HepG2 (cell line): Measurements from ENCODE around the gene TMEM11. TPM values are rescaled to one million over a fixed set of nuclear protein-coding genes. Genes with fewer than 3 reads are reported as not detected.

Experiments
- ATAC-seq: fragments of 200-7000 bp; cut with Tn5 transposase; 3 replicates; pipeline ENCODE4 v1.9.1; 2020; ENCODE audit warnings: mild to moderate bottlenecking, moderate library complexity
- BruUV-seq: library from RNA; stranded (reverse); fragments of 400-500 nt; replicated peaks from 2 replicates; lab custom pipeline; 2021; lab: Mats Ljungman, UMichigan
- CTCF ChIA-PET: fragments of 300-600 bp; formaldehyde crosslinking; extraction: SDS; loops from one replicate; lab custom pipeline; 2021; ENCODE audit warnings: low total read pairs, inconsistent platforms, low intra/inter-chr PET ratio; lab: Yijun Ruan, JAX
- POLR2A ChIA-PET: fragments of 350-600 bp; sonication (Branson Sonifier 250); formaldehyde crosslinking; loops from one replicate; lab custom pipeline; 2020; ENCODE audit warnings: antibody characterized with exemption, inconsistent platforms; lab: Yijun Ruan, JAX
- DNase-seq: peaks from one replicate; pipeline ENCODE4 v3.0.0-alpha.2; 2015; ENCODE audit warnings: low spot score
- FAIRE-seq: peaks from 3 replicates; lab custom pipeline; 2011; peaks lifted over from hg19 to GRCh38; lab: Jason Lieb, UNC
- H2AFZ ChIP-seq: one replicate; pipeline ENCODE4 v1.6.1; 2011; ENCODE audit warnings: low read length, inconsistent platforms
- H3K27ac ChIP-seq: fragments of 300-600 bp; 3 replicates; pipeline ENCODE4 v1.8.0; 2011; ENCODE audit warnings: mixed run types, mild to moderate bottlenecking, mixed read lengths, low read length, inconsistent platforms; ENCODE audit not compliant: insufficient read depth; ENCODE audit errors: extremely low read length
- H3K27me3 ChIP-seq, 2 experiments: fragments of 200-600 bp in 1 of 2; 2 replicates in 1 of 2; 3 replicates in 1 of 2; pipeline versions ENCODE4 v1.6.0 to v1.8.0; 2011; ENCODE audit warnings: low read length in 2 of 2, mild to moderate bottlenecking in 2 of 2, moderate library complexity in 2 of 2, inconsistent platforms in 1 of 2; ENCODE audit not compliant: insufficient read depth in 2 of 2, control insufficient read depth in 1 of 2
- H3K36me3 ChIP-seq, 2 experiments: fragments of 200-600 bp in 1 of 2; replicated peaks in 1 of 2; 2 replicates in 1 of 2; 3 replicates in 1 of 2; pipeline versions ENCODE4 v1.5.1 to v1.8.0; 2011; ENCODE audit warnings: low read length in 2 of 2, inconsistent platforms in 1 of 2; ENCODE audit not compliant: insufficient read depth in 2 of 2, control insufficient read depth in 1 of 2
- H3K4me1 ChIP-seq: 2 replicates; pipeline ENCODE4 v1.5.1; 2012; ENCODE audit warnings: low read length, inconsistent platforms; ENCODE audit not compliant: insufficient read depth
- H3K4me2 ChIP-seq: 2 replicates; pipeline ENCODE4 v1.6.0; 2011; ENCODE audit warnings: low read depth, low read length, inconsistent platforms
- H3K4me3 ChIP-seq, 3 experiments: fragments of 200-600 bp in 1 of 3; sonication (generic), shearing (Covaris generic) in 1 of 3; replicated peaks in 1 of 3; 2 replicates each; pipeline ENCODE4 v1.5.1; 2011 to 2016; ENCODE audit warnings: low read length in 3 of 3, inconsistent platforms in 2 of 3, low read depth in 2 of 3, mild to moderate bottlenecking in 2 of 3, control low read depth in 1 of 3, mixed read lengths in 1 of 3; ENCODE audit not compliant: insufficient read depth in 1 of 3
- H3K79me2 ChIP-seq: one replicate; pipeline ENCODE4 v1.6.1; 2011; ENCODE audit warnings: low read length, inconsistent platforms; ENCODE audit not compliant: insufficient read depth
- H3K9ac ChIP-seq: 2 replicates; pipeline ENCODE4 v1.6.0; 2011; ENCODE audit warnings: mild to moderate bottlenecking, low read depth, low read length, inconsistent platforms; ENCODE audit not compliant: insufficient read depth
- H3K9me3 ChIP-seq: 2 replicates; pipeline ENCODE4 v1.5.1; 2012; ENCODE audit warnings: mild to moderate bottlenecking, low read length
- H4K20me1 ChIP-seq: 2 replicates; pipeline ENCODE4 v1.6.0; 2011; ENCODE audit warnings: inconsistent platforms, mild to moderate bottlenecking, low read length, moderate library complexity; ENCODE audit not compliant: insufficient read depth
- ATF7 ChIP-seq, 2 experiments: fragments of 450-650 bp in 1 of 2; sonication (generic) in 1 of 2; formaldehyde crosslinking in 1 of 2; IDR thresholded peaks; 2 replicates each; pipeline versions ENCODE4 v1.4.0 to v1.6.1; 2016 to 2020; ENCODE audit warnings: antibody characterized with exemption in 1 of 2, mild to moderate bottlenecking in 1 of 2, missing genetic modification reagents in 1 of 2
- FOXA3 ChIP-seq: IDR thresholded peaks from 2 replicates; pipeline ENCODE4 v1.6.1; 2016; ENCODE audit warnings: missing genetic modification reagents, missing compliant biosample characterization
- HDAC2 ChIP-seq: sonication (generic); formaldehyde crosslinking; IDR thresholded peaks from 2 replicates; pipeline ENCODE4 v1.4.0; 2020; ENCODE audit warnings: missing genetic modification reagents
- LCORL ChIP-seq, 2 experiments: fragments of 450-650 bp in 1 of 2; sonication (generic) in 1 of 2; formaldehyde crosslinking in 1 of 2; IDR thresholded peaks; 2 replicates each; pipeline versions ENCODE4 v1.5.0 to v1.6.1; 2017 to 2020; ENCODE audit warnings: antibody characterized with exemption in 1 of 2, missing genetic modification reagents in 1 of 2
- ZNF557 ChIP-seq: sonication (generic); formaldehyde crosslinking; IDR thresholded peaks from 2 replicates; pipeline ENCODE4 v1.4.0; 2020; ENCODE audit warnings: missing genetic modification reagents
- ZSCAN30 ChIP-seq: sonication (generic); formaldehyde crosslinking; IDR thresholded peaks from 2 replicates; pipeline ENCODE4 v1.5.0; 2020; ENCODE audit warnings: mild to moderate bottlenecking, missing genetic modification reagents
- WGBS: methylation state at CpG from one replicate; pipeline ENCODE4 v1.1.6; 2017; ENCODE audit warnings: low lambda C conversion rate; 5-methylcytosine and 5-hydroxymethylcytosine counted together
- in situ Hi-C: cut with HindIII; loops from 2 replicates; pipeline ENCODE4 v1.10.0; 2017; ENCODE audit warnings: low pct_unique_long_range_greater_than_20kb; ENCODE audit not compliant: extremely low pct_ligation_motif_present
- intact Hi-C: fragments of 100-400 bp; cut with micrococcal nuclease; formaldehyde crosslinking; loops from one replicate; pipeline ENCODE4 v1.10.0; 2022; ENCODE audit not compliant: unreplicated experiment
- polyA plus RNA-seq, 8 experiments: library from polyadenylated mRNA; depleted of rRNA in 3 of 8; stranded (reverse) in 7 of 8; unstranded in 1 of 8; fragments of >200 nt; fragmentation: Illumina TruSeq in 4 of 8; extraction: Trizol in 4 of 8; gene quantifications; 2 replicates each; pipeline versions ENCODE4 v1.2.1 to v1.2.3, GENCODE V29; 2011 to 2016; ENCODE audit warnings: low read depth in 4 of 8, missing spikeins in 1 of 8, mixed read lengths in 1 of 8; ENCODE audit not compliant: insufficient read depth in 1 of 8
- total RNA-seq, 5 experiments: library from RNA; depleted of rRNA; stranded (reverse); fragments of >200 nt; fragmentation: Illumina TruSeq; extraction: Trizol; gene quantifications; 2 replicates each; pipeline ENCODE4 v1.2.3, GENCODE V29; 2016; ENCODE audit warnings: low read depth in 1 of 5
- TF ChIP-seq, protein P1 (sequence below): sonication (generic); formaldehyde crosslinking; IDR thresholded peaks from 2 replicates; pipeline ENCODE4 v1.5.0; 2020; ENCODE audit warnings: mild to moderate bottlenecking, missing genetic modification reagents
- TF ChIP-seq, protein P2 (sequence below): sonication (generic); formaldehyde crosslinking; IDR thresholded peaks from 2 replicates; pipeline ENCODE4 v1.5.1; 2020; ENCODE audit warnings: mild to moderate bottlenecking, moderate library complexity, missing genetic modification reagents

TMEM11 gene
- total and polyA plus RNA-seq, 2 of the 13 experiments (the other 11 are each of a cell fraction or from before 2014, with no cell fraction given) = 18.7 to 35.0 TPM

DNA sequence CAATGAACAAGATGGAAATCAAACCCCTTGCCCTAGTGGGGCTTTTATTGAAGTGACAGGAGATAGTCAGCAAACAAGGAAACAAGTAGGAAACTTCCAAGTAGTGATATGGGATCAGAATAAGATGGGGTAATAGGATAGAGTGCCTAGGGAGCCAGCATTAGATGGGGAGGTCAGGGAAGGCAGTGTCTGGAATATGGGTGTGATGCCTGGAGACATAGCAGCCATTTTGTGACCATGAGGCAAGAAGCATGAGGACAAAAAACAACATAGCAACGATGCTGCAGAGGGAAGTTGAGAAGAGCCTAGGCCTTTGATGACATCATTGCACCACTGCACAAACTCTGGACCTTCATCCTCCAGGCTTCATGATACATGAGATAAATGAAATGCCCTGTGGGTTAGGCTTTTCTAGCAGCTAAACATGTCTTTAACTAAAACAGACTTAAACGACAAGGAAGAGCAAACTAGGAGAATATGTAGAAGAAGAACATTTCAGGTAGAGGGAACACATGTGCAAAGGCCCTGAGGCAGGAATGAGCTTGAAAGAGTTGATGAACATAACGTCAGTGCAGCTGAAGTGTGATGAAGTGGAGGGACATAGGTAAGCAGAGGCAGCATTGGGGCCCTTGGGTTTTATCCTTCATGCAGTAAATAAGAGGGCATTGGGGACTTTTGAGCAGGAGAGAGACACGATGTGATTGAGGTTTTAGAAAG lies 18.2 kb upstream of the TMEM11 start (continued):
- TF ChIP-seq ATF7 (IDR thresholded peaks at IDR 0.05) = peak; percentile 72
- TF ChIP-seq ATF7 (CRISPR knock-in tag; IDR thresholded peaks at IDR 0.05) = no peak
- TF ChIP-seq, protein P1, sequence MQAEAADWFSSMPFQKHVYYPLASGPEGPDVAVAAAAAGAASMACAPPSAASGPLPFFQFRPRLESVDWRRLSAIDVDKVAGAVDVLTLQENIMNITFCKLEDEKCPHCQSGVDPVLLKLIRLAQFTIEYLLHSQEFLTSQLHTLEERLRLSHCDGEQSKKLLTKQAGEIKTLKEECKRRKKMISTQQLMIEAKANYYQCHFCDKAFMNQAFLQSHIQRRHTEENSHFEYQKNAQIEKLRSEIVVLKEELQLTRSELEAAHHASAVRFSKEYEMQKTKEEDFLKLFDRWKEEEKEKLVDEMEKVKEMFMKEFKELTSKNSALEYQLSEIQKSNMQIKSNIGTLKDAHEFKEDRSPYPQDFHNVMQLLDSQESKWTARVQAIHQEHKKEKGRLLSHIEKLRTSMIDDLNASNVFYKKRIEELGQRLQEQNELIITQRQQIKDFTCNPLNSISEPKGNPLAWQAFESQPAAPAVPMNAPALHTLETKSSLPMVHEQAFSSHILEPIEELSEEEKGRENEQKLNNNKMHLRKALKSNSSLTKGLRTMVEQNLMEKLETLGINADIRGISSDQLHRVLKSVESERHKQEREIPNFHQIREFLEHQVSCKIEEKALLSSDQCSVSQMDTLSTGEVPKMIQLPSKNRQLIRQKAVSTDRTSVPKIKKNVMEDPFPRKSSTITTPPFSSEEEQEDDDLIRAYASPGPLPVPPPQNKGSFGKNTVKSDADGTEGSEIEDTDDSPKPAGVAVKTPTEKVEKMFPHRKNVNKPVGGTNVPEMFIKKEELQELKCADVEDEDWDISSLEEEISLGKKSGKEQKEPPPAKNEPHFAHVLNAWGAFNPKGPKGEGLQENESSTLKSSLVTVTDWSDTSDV (CRISPR knock-in tag) = no peak
- TF ChIP-seq, all 625 proteins: peak for 3

DNA sequence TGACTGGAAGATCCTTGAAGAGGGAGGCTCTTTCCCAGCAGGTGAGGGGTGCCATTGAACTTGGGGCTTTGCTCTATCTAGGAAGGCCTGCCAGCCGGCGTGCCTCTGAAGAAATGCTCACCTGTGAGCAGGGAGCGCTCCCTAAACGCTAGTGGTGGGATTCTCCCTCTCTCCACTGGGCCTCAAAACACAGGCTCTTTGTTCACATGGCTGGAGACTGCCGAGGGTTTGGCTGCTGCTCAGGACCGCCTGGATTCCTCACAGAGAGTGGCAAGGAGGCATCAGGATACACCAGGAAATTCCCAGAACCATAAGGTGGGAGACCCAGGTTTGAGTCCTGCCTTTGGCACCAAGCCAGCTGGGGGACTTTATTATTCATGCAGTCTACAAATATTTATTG lies 17.6 kb upstream of the TMEM11 start:
- peaks cover 11% of the 10 kb centered on the region; the same call in 1 of the 2 replicates for H3K4me1 ChIP-seq
- WGBS = 23% methylated on average over 6 of the region's 6 CpGs
- peak; percentile 24; the same call in 2 of the 3 replicates for ATAC-seq
- H3K9me3 ChIP-seq = no peaks in the 10 kb centered on the region
- no TSS peak for BruUV-seq
- TF ChIP-seq LCORL (IDR thresholded peaks at IDR 0.05) (0 out of 2 replicates have a peak, but pooled peaks have one; percentile 15), LCORL (CRISPR knock-in tag; IDR thresholded peaks at IDR 0.05) (no peak), ZNF557 (CRISPR knock-in tag) (no peak), ZSCAN30 (no peak), FOXA3 (CRISPR knock-in tag) (no peak), HDAC2 (no peak)
- TF ChIP-seq, protein P2, sequence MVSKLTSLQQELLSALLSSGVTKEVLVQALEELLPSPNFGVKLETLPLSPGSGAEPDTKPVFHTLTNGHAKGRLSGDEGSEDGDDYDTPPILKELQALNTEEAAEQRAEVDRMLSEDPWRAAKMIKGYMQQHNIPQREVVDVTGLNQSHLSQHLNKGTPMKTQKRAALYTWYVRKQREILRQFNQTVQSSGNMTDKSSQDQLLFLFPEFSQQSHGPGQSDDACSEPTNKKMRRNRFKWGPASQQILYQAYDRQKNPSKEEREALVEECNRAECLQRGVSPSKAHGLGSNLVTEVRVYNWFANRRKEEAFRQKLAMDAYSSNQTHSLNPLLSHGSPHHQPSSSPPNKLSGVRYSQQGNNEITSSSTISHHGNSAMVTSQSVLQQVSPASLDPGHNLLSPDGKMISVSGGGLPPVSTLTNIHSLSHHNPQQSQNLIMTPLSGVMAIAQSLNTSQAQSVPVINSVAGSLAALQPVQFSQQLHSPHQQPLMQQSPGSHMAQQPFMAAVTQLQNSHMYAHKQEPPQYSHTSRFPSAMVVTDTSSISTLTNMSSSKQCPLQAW (CRISPR knock-in tag) = no peak
- no peaks in the 10 kb centered on the region for H4K20me1 ChIP-seq
- H3K4me2 ChIP-seq = no peak overlapping the region
- no peak for DNase-seq
- H3K4me3 ChIP-seq = no peak overlapping the region
- no peaks in the 10 kb centered on the region for H3K79me2 ChIP-seq
- no peaks in the 10 kb centered on the region for H3K36me3 ChIP-seq
- no peaks in the 10 kb centered on the region for H3K27me3 ChIP-seq
- in situ Hi-C loops = no loop called here
- H3K27ac ChIP-seq = no peak overlapping the region
- CTCF ChIA-PET = no interaction called here
- H2AFZ ChIP-seq = no peak overlapping the region
- intact Hi-C loops = no loop called here
- no peak for FAIRE-seq
- H3K9ac ChIP-seq = no peak overlapping the region
- POLR2A ChIA-PET = no interaction called here
